Measurements from ENCODE around the gene CST1.

- TF ChIP-seq, protein P1, sequence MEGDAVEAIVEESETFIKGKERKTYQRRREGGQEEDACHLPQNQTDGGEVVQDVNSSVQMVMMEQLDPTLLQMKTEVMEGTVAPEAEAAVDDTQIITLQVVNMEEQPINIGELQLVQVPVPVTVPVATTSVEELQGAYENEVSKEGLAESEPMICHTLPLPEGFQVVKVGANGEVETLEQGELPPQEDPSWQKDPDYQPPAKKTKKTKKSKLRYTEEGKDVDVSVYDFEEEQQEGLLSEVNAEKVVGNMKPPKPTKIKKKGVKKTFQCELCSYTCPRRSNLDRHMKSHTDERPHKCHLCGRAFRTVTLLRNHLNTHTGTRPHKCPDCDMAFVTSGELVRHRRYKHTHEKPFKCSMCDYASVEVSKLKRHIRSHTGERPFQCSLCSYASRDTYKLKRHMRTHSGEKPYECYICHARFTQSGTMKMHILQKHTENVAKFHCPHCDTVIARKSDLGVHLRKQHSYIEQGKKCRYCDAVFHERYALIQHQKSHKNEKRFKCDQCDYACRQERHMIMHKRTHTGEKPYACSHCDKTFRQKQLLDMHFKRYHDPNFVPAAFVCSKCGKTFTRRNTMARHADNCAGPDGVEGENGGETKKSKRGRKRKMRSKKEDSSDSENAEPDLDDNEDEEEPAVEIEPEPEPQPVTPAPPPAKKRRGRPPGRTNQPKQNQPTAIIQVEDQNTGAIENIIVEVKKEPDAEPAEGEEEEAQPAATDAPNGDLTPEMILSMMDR (IDR thresholded peaks at IDR 0.05) = no peak
- TF ChIP-seq POLR2A (IDR thresholded peaks at IDR 0.05) = no peak
These were observed 14.8 kb upstream of the CST1 start for GRCh38 chr20:23765578-23765977.

Data from right lobe of liver (tissue), 4 donors.